Common myeloid progenitor, CD34-positive (primary cell): ENCODE results near the gene TMEM63A.

ENCODE experiments used
- CTCF ChIA-PET: fragments of 350-600 bp; sonication (Branson Sonifier 250); formaldehyde crosslinking; loops from one replicate; lab custom pipeline; 2021; ENCODE audit warnings: antibody characterized with exemption; lab: Charles Lee
- POLR2A ChIA-PET: fragments of 350-600 bp; sonication (Branson Sonifier 250); formaldehyde crosslinking; loops from one replicate; lab custom pipeline; 2021; ENCODE audit warnings: antibody characterized with exemption; lab: Charles Lee
- DNase-seq, 3 donors: peaks; one replicate each; pipeline versions ENCODE4 v3.0.0 to v3.0.0-alpha.2; 2013
- H3K27ac ChIP-seq, 2 experiments: 1 replicate in 1 of 2; 2 replicates in 1 of 2; pipeline ENCODE4 v1.7.0; 2013; ENCODE audit warnings: inconsistent platforms in 2 of 2, low read length in 2 of 2, mild to moderate bottlenecking in 2 of 2, low read depth in 1 of 2, moderate library complexity in 1 of 2; ENCODE audit not compliant: severe bottlenecking in 2 of 2, insufficient read depth in 1 of 2, poor library complexity in 1 of 2
- H3K27me3 ChIP-seq, 5 experiments: replicated peaks in 2 of 5; 1 replicate in 3 of 5; 2 replicates in 2 of 5; pipeline versions ENCODE4 v1.6.1 to v1.7.0; 2013; ENCODE audit warnings: low read length in 4 of 5, mild to moderate bottlenecking in 2 of 5, moderate library complexity in 2 of 5, inconsistent platforms in 1 of 5; ENCODE audit not compliant: insufficient read depth in 5 of 5, control insufficient read depth in 4 of 5
- H3K36me3 ChIP-seq, 4 experiments: 1 replicate in 2 of 4; 2 replicates in 2 of 4; pipeline versions ENCODE4 v1.6.1 to v1.7.0; 2013; ENCODE audit warnings: low read length in 3 of 4, control low read depth in 1 of 4, mild to moderate bottlenecking in 1 of 4; ENCODE audit not compliant: control insufficient read depth in 4 of 4, insufficient read depth in 4 of 4
- H3K4me1 ChIP-seq, 4 experiments: 1 replicate in 3 of 4; 2 replicates in 1 of 4; pipeline versions ENCODE4 v1.6.1 to v1.7.1; 2013; ENCODE audit warnings: low read length in 3 of 4, mild to moderate bottlenecking in 3 of 4, control low read depth in 1 of 4, inconsistent platforms in 1 of 4, moderate library complexity in 1 of 4; ENCODE audit not compliant: control insufficient read depth in 4 of 4, insufficient read depth in 4 of 4; ENCODE audit errors: control extremely low read depth in 1 of 4
- H3K4me3 ChIP-seq, 7 experiments: 1 replicate in 4 of 7; 2 replicates in 3 of 7; pipeline versions ENCODE4 v1.5.1 to v1.7.0; 2013; ENCODE audit warnings: mild to moderate bottlenecking in 7 of 7, low read length in 6 of 7, moderate library complexity in 6 of 7, inconsistent platforms in 2 of 7, low read depth in 2 of 7, control low read depth in 1 of 7; ENCODE audit not compliant: insufficient read depth in 4 of 7, control insufficient read depth in 1 of 7; ENCODE audit errors: extremely low read depth in 1 of 7
- H3K9me3 ChIP-seq, 5 experiments: 1 replicate in 4 of 5; 2 replicates in 1 of 5; pipeline versions ENCODE4 v1.6.1 to v1.7.1; 2013; ENCODE audit warnings: low read length in 4 of 5, mild to moderate bottlenecking in 2 of 5, inconsistent platforms in 1 of 5, low read depth in 1 of 5, moderate library complexity in 1 of 5; ENCODE audit not compliant: control insufficient read depth in 4 of 5, insufficient read depth in 2 of 5; ENCODE audit errors: control extremely low read depth in 1 of 5
- WGBS: methylation state at CpG from one replicate; pipeline ENCODE4 v1.1.5; 2013; ENCODE audit not compliant: insufficient coverage; 5-methylcytosine and 5-hydroxymethylcytosine counted together

TMEM63A gene

DNA sequence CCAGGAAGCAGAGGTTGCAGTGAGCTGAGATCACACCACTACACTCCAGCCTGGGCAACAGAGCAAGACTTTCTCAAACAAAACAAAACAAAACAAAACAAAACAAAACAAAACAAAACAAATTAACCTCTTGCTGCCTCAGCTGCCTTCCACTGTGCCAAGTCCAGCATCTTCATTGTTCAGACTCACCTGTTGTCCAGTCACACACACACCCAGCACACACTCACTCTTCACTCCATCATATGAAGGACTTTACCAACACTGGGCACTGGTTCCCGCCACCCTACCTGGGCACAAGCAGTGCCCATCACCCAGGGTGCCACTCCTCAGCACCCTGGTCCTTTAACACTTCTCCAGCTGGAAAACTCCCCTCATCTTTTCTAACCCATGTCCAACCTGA is 27.3 kb upstream of the TMEM63A start:
- no peak for DNase-seq
- CTCF ChIA-PET, result interaction anchor here (0.6 to 2.2 kb wide), 3 partner anchors 20 to 129 kb away, joined by 3 to 6 read pairs (median 3); partner anchors contain the start of genes LEFTY1 and TMEM63A

DNA sequence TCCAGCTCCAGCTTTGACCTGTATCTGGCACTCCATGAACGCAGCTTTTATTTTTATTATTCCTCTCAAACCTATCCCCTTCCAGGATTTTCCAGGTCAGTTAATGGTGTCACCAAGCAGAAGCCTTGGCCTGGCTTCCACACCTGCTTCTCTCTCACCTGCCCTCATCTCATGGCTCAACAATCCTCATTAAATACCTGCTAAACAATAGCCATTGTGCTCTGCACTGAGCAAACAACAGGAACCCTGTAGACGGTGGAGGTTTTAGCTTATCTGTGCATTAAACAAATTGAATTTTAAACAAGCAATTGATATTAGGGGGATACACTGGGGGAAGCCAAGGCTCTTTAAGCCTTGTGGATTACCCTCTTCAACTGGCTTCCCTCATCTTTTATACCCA is 26.6 kb upstream of the TMEM63A start:
- ChIA-PET POLR2A (no interaction called here), CTCF (interaction anchor here (0.8 kb wide), 1 partner anchor 20 kb away, joined by 3 read pairs; the partner anchor contains the start of gene LEFTY1)
- H3K4me3 ChIP-seq, result no peak overlapping the region
- H3K36me3 ChIP-seq, result peaks cover 0 to 3% (median 1%) of the 10 kb centered on the region in 4 experiments
- H3K4me1 ChIP-seq, result peaks cover 0 to 8% (median 4%) of the 10 kb centered on the region in 4 experiments
- H3K27ac ChIP-seq, result no peak overlapping the region
- DNase-seq, result no peak
- H3K27me3 ChIP-seq, result no peaks in the 10 kb centered on the region
- 100% methylated on average over 1 of the region's 2 CpGs for WGBS
- no peaks in the 10 kb centered on the region for H3K9me3 ChIP-seq

More for the DNA sequence above, 27.3 kb upstream of the TMEM63A start:
- Histone ChIP-seq H3K4me3 (no peak overlapping the region), H3K27ac (no peak overlapping the region), H3K4me1 (peaks cover 0 to 8% (median 4%) of the 10 kb centered on the region in 4 experiments), H3K36me3 (peaks cover 2 to 5% (median 2%) of the 10 kb centered on the region in 4 experiments), H3K9me3 (no peaks in the 10 kb centered on the region), H3K27me3 (no peaks in the 10 kb centered on the region)
- POLR2A ChIA-PET, result interaction anchor here (0.6 kb wide), 1 partner anchor 290 kb away, joined by 4 read pairs; no protein-coding TSS in a partner anchor
- 100% methylated on average over 1 of the region's 1 CpG for whole genome bisulfite sequencing

DNA sequence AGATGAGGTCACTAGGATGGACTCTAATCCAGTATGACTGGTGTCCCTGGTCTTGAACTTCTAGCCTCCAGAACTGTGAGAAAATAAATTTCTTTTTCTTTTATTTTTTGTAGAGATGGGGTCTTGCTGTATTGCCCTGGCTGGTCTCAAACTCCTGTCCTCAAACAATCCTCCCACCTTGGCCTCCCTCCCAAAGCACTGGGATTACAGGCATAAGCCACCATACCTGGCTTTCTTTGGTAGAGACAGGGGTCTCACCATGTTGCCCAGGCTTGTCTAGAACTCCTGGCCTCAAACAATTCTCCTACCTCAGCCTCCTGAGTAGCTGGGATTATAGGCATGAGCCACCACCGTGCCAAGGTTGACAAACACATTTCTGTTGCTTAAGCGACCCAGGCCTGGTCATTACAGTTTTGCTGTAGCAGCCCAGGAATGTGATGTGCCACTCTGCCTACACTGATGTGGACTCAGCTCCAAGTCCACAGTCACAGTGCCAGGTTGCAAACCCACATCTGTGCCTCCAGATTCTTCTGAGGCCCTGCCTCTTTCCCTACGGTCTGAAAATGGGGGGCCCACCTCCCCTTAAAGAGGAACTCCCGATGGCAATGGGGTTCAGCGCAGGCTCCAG is 25.9 kb upstream of the TMEM63A start:
- H3K4me3 ChIP-seq, result no peak overlapping the region
- POLR2A ChIA-PET, result no interaction called here
- WGBS, result 93% methylated on average over 3 of the region's 5 CpGs
- H3K36me3 ChIP-seq, result peaks cover 0 to 3% (median 1%) of the 10 kb centered on the region in 4 experiments
- H3K27ac ChIP-seq, result no peak overlapping the region
- DNase-seq, result no peak
- no peaks in the 10 kb centered on the region for H3K27me3 ChIP-seq
- CTCF ChIA-PET, result no interaction called here
- no peaks in the 10 kb centered on the region for H3K9me3 ChIP-seq
- H3K4me1 ChIP-seq, result peaks cover 0 to 8% (median 4%) of the 10 kb centered on the region in 4 experiments

DNA sequence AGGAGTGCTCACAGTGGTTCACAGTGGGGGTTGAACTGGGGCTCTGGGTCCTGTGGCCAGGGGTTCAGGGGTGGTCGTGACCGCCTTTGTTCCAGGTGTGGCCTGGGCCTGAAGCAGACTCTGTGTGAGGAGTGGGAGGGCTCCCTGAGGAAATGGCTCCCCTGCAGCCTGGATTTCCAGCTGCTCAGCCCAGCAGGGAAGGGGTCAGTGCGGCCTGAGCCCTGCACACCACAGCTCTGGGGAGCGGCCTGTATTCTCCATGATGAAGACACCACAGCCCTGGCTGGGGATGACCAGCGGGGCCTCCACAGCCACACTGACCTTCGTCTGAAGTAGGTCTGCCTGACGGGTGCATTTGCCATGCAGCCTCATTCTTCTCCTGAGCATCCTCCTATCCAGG is 25.2 kb upstream of the TMEM63A start:
- Histone ChIP-seq H3K27me3 (no peaks in the 10 kb centered on the region), H3K9me3 (no peaks in the 10 kb centered on the region), H3K27ac (no peak overlapping the region), H3K36me3 (no peaks in the 10 kb centered on the region), H3K4me1 (peaks cover 0 to 8% (median 4%) of the 10 kb centered on the region in 4 experiments), H3K4me3 (no peak overlapping the region)
- ChIA-PET POLR2A (no interaction called here), CTCF (interaction anchor here (2.8 kb wide), 1 partner anchor 10 kb away, joined by 8 read pairs; no protein-coding TSS in a partner anchor)
- DNase-seq, result no peak
- 99% methylated on average over 7 of the region's 7 CpGs for WGBS

DNA sequence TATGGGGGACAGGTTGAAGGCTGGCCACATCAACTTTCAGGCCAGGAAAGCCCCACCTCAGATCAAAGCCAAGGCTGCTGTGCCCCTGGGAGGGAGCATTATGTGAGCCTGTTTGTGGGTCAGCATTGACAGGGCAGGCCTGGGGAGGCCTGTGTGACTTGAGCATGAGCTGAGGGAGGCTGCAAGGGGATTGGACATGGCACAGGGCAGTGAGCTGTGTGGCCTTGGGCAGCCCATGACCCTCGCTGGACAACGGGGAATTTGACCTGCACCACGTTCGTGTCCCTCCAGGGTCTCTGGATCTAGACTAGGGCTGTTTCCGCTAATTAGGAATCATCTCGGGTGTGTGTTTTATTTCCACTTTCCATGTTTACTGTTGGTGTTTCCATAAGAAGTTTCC is 24.3 kb upstream of the TMEM63A start:
- CTCF ChIA-PET, result interaction anchor here (0.8 to 2.8 kb wide), 3 partner anchors 11 to 167 kb away, joined by 3 to 8 read pairs (median 4); no protein-coding TSS in a partner anchor
- WGBS, result 100% methylated on average over 5 of the region's 6 CpGs

DNA sequence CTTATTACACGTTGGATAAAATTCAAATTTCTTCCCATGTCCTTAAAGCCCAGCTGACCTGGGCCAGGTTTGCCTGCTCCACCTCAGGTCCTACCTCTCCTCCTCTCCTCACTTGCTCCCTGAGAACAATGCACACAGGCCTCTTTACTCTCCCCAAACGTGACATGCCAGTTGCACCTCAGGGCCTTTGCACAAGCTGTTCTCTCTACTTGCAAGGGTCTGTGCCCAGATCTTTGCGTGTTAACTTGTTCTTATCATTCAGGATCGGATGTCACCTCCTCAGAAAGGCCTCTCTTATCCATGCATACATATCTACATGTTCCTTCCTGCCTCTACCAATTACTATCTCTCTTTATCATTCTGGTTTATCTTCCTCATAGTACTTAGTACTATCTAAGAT is 21.4 kb upstream of the TMEM63A start:
- Histone ChIP-seq H3K9me3 (no peaks in the 10 kb centered on the region), H3K27ac (no peak overlapping the region), H3K36me3 (no peaks in the 10 kb centered on the region), H3K4me3 (no peak overlapping the region), H3K27me3 (no peaks in the 10 kb centered on the region), H3K4me1 (peaks cover 0 to 5% (median 0%) of the 10 kb centered on the region in 4 experiments)
- ChIA-PET POLR2A (no interaction called here), CTCF (interaction anchor here (1.3 to 1.6 kb wide), 3 partner anchors 24 to 425 kb away, joined by 3 to 6 read pairs (median 3); no protein-coding TSS in a partner anchor)
- no peak for DNase-seq
- 100% methylated on average over 4 of the region's 4 CpGs for WGBS

More for the DNA sequence above, 24.3 kb upstream of the TMEM63A start:
- DNase-seq, result no peak
- H3K4me3 ChIP-seq, result no peak overlapping the region
- H3K36me3 ChIP-seq, result no peaks in the 10 kb centered on the region
- POLR2A ChIA-PET, result no interaction called here
- peaks cover 0 to 7% (median 3%) of the 10 kb centered on the region in 4 experiments for H3K4me1 ChIP-seq
- H3K27me3 ChIP-seq, result no peaks in the 10 kb centered on the region
- H3K27ac ChIP-seq, result no peak overlapping the region
- H3K9me3 ChIP-seq, result no peaks in the 10 kb centered on the region
